ENCODE data around the gene TASOR. TPM values are rescaled to one million over a fixed set of nuclear protein-coding genes. Genes with fewer than 3 reads are reported as not detected.

Gene TASOR
- total and polyA plus RNA-seq, 9 of the 15 experiments (the other 6 are each of a cell fraction or from before 2014, with no cell fraction given) = 16.4 to 68.7 (median 33.7) TPM

DNA sequence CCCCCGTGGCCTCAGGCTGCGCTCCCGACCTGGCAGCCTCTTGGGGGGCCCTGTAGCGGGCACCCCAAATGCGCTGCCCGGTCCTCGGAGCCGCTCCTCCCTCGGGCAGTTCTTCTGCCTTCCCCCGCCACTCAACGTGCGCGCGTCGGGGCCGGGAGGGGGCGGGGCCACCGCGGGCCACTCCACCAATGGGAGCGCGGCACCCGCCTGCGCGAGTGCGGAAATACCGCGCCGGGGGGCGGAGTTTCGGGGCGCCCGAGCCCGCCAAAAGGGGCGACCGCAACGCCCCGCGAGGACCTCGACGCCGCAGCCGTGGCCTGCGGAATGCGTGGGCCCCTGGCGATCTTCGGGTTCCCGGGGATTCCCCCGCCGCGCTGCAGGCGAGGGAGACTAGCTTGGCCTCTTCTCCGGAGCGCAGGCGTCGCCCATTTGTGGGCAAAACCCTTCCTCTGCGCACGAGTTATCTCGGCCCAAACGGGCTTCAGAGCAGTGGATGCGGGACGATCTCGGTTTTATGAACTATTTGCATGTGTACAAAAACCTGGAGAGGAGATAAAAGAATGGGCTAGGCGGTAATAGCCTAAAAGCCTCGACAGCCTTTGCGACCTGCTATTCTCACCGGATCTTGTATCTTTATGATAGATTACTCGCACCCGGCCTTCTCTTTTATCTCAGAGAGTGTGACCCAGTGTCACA is at the start of gene TASOR (continued):
- TF ChIP-seq, protein P1, sequence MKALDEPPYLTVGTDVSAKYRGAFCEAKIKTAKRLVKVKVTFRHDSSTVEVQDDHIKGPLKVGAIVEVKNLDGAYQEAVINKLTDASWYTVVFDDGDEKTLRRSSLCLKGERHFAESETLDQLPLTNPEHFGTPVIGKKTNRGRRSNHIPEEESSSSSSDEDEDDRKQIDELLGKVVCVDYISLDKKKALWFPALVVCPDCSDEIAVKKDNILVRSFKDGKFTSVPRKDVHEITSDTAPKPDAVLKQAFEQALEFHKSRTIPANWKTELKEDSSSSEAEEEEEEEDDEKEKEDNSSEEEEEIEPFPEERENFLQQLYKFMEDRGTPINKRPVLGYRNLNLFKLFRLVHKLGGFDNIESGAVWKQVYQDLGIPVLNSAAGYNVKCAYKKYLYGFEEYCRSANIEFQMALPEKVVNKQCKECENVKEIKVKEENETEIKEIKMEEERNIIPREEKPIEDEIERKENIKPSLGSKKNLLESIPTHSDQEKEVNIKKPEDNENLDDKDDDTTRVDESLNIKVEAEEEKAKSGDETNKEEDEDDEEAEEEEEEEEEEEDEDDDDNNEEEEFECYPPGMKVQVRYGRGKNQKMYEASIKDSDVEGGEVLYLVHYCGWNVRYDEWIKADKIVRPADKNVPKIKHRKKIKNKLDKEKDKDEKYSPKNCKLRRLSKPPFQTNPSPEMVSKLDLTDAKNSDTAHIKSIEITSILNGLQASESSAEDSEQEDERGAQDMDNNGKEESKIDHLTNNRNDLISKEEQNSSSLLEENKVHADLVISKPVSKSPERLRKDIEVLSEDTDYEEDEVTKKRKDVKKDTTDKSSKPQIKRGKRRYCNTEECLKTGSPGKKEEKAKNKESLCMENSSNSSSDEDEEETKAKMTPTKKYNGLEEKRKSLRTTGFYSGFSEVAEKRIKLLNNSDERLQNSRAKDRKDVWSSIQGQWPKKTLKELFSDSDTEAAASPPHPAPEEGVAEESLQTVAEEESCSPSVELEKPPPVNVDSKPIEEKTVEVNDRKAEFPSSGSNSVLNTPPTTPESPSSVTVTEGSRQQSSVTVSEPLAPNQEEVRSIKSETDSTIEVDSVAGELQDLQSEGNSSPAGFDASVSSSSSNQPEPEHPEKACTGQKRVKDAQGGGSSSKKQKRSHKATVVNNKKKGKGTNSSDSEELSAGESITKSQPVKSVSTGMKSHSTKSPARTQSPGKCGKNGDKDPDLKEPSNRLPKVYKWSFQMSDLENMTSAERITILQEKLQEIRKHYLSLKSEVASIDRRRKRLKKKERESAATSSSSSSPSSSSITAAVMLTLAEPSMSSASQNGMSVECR (CRISPR knock-in tag; IDR thresholded peaks at IDR 0.05) = no peak
- TF ChIP-seq HDAC8 (tag; IDR thresholded peaks at IDR 0.05) (0 out of 2 replicates have a peak, but pooled peaks have one; percentile 53), WHSC1 (IDR thresholded peaks at IDR 0.05; ENCODE audit: low read length) (no peak), BCL6 (CRISPR knock-in tag; IDR thresholded peaks at IDR 0.05) (no peak), ZNF12 (CRISPR knock-in tag; IDR thresholded peaks at IDR 0.05) (peak; percentile 72; the same call in 1 of the 2 replicates), PHB (CRISPR knock-in tag; IDR thresholded peaks at IDR 0.05) (no peak), ZNF232 (CRISPR knock-in tag; IDR thresholded peaks at IDR 0.05) (peak; percentile 83; the same call in 1 of the 2 replicates), RNF2 (IDR thresholded peaks at IDR 0.05) (peak; percentile 94), SMARCB1 (IDR thresholded peaks at IDR 0.05; ENCODE audit: insufficient read length, low read depth) (no peak)
- TF ChIP-seq, protein P2, sequence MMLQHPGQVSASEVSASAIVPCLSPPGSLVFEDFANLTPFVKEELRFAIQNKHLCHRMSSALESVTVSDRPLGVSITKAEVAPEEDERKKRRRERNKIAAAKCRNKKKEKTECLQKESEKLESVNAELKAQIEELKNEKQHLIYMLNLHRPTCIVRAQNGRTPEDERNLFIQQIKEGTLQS (IDR thresholded peaks at IDR 0.05) = no peak
- TF ChIP-seq, protein P2 (CRISPR knock-in tag; conservative IDR thresholded peaks at IDR 0.05) = peak; percentile 77; the same call in 1 of the 2 replicates
- TF ChIP-seq, protein P3, sequence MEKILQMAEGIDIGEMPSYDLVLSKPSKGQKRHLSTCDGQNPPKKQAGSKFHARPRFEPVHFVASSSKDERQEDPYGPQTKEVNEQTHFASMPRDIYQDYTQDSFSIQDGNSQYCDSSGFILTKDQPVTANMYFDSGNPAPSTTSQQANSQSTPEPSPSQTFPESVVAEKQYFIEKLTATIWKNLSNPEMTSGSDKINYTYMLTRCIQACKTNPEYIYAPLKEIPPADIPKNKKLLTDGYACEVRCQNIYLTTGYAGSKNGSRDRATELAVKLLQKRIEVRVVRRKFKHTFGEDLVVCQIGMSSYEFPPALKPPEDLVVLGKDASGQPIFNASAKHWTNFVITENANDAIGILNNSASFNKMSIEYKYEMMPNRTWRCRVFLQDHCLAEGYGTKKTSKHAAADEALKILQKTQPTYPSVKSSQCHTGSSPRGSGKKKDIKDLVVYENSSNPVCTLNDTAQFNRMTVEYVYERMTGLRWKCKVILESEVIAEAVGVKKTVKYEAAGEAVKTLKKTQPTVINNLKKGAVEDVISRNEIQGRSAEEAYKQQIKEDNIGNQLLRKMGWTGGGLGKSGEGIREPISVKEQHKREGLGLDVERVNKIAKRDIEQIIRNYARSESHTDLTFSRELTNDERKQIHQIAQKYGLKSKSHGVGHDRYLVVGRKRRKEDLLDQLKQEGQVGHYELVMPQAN (IDR thresholded peaks at IDR 0.05; ENCODE audit: borderline replicate concordance) = no peak
- TF ChIP-seq, protein P4, sequence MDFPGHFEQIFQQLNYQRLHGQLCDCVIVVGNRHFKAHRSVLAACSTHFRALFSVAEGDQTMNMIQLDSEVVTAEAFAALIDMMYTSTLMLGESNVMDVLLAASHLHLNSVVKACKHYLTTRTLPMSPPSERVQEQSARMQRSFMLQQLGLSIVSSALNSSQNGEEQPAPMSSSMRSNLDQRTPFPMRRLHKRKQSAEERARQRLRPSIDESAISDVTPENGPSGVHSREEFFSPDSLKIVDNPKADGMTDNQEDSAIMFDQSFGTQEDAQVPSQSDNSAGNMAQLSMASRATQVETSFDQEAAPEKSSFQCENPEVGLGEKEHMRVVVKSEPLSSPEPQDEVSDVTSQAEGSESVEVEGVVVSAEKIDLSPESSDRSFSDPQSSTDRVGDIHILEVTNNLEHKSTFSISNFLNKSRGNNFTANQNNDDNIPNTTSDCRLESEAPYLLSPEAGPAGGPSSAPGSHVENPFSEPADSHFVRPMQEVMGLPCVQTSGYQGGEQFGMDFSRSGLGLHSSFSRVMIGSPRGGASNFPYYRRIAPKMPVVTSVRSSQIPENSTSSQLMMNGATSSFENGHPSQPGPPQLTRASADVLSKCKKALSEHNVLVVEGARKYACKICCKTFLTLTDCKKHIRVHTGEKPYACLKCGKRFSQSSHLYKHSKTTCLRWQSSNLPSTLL (IDR thresholded peaks at IDR 0.05) = no peak
- TF ChIP-seq, protein P5, sequence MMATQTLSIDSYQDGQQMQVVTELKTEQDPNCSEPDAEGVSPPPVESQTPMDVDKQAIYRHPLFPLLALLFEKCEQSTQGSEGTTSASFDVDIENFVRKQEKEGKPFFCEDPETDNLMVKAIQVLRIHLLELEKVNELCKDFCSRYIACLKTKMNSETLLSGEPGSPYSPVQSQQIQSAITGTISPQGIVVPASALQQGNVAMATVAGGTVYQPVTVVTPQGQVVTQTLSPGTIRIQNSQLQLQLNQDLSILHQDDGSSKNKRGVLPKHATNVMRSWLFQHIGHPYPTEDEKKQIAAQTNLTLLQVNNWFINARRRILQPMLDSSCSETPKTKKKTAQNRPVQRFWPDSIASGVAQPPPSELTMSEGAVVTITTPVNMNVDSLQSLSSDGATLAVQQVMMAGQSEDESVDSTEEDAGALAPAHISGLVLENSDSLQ (IDR thresholded peaks at IDR 0.05) = peak; percentile 87
- TF ChIP-seq, protein P6, sequence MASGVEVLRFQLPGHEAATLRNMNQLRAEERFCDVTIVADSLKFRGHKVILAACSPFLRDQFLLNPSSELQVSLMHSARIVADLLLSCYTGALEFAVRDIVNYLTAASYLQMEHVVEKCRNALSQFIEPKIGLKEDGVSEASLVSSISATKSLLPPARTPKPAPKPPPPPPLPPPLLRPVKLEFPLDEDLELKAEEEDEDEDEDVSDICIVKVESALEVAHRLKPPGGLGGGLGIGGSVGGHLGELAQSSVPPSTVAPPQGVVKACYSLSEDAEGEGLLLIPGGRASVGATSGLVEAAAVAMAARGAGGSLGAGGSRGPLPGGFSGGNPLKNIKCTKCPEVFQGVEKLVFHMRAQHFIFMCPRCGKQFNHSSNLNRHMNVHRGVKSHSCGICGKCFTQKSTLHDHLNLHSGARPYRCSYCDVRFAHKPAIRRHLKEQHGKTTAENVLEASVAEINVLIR (CRISPR knock-in tag; IDR thresholded peaks at IDR 0.05) = 0 out of 2 replicates have a peak, but pooled peaks have one; percentile 24
